Measurements from ENCODE around the gene ASCL2. TPM values are rescaled to one million over a fixed set of nuclear protein-coding genes. Genes with fewer than 3 reads are reported as not detected.

Gene ASCL2
- total RNA-seq, 4 donors from 2014 or later: 11.4 to 18.0 (median 15.9) TPM

- Histone ChIP-seq H3K4me1 (peaks cover 42% of the 10 kb centered on the region), H3K9me3 (no peaks in the 10 kb centered on the region), H3K4me3 (no peak overlapping the region), H3K27me3 (no peaks in the 10 kb centered on the region), H3K36me3 (no peaks in the 10 kb centered on the region), H3K27ac (peak overlapping the region; percentile 54)
- DNase-seq (ENCODE audit: low spot score in 2 of 2): peak in 1 of 2 donors; percentile 72
- TF ChIP-seq POLR2A (IDR thresholded peaks at IDR 0.05): no peak
- no peak for TF ChIP-seq CTCF (IDR thresholded peaks at IDR 0.05)
- TF ChIP-seq EP300 (IDR thresholded peaks at IDR 0.05): no peak
- no peak for TF ChIP-seq POLR2AphosphoS5 (IDR thresholded peaks at IDR 0.05)
- 49% methylated on average over 3 of the region's 21 CpGs for WGBS
These were observed 41.2 kb upstream of the ASCL2 start for GRCh38 chr11:2311353-2312133.

- TF ChIP-seq POLR2A (IDR thresholded peaks at IDR 0.05) (no peak), CTCF (IDR thresholded peaks at IDR 0.05) (no peak), EP300 (IDR thresholded peaks at IDR 0.05) (no peak)
- Histone ChIP-seq H3K9me3 (no peaks in the 10 kb centered on the region), H3K27me3 (no peaks in the 10 kb centered on the region), H3K27ac (no peak overlapping the region), H3K4me3 (no peak overlapping the region), H3K4me1 (peaks cover 48% of the 10 kb centered on the region), H3K36me3 (no peaks in the 10 kb centered on the region)
- 65% methylated on average over 10 of the region's 16 CpGs for WGBS
- peak in 1 of 2 donors; percentile 73 for DNase-seq (ENCODE audit: low spot score in 2 of 2)
These were observed 40.5 kb upstream of the ASCL2 start for GRCh38 chr11:2310786-2311352.

- no peak overlapping the region for H3K27ac ChIP-seq
- WGBS: 95% methylated on average over 3 of the region's 16 CpGs
- no peak for TF ChIP-seq CTCF (IDR thresholded peaks at IDR 0.05)
- no peak for TF ChIP-seq EP300 (IDR thresholded peaks at IDR 0.05)
- H3K4me3 ChIP-seq: no peak overlapping the region
- no peaks in the 10 kb centered on the region for H3K27me3 ChIP-seq
- H3K9me3 ChIP-seq: no peaks in the 10 kb centered on the region
- peaks cover 51% of the 10 kb centered on the region for H3K4me1 ChIP-seq
- peak; percentile 53 to 76 for DNase-seq (ENCODE audit: low spot score in 2 of 2)
- H3K36me3 ChIP-seq: no peaks in the 10 kb centered on the region
These were observed 39.8 kb upstream of the ASCL2 start for GRCh38 chr11:2310073-2310785.

- H3K27me3 ChIP-seq: no peaks in the 10 kb centered on the region
- WGBS: 75% methylated on average over 11 of the region's 19 CpGs
- H3K4me3 ChIP-seq: no peak overlapping the region
- TF ChIP-seq EP300 (IDR thresholded peaks at IDR 0.05) (no peak), POLR2AphosphoS5 (IDR thresholded peaks at IDR 0.05) (no peak), CTCF (IDR thresholded peaks at IDR 0.05) (no peak), POLR2A (IDR thresholded peaks at IDR 0.05) (no peak)
- peak in 1 of 2 donors; percentile 55 for DNase-seq (ENCODE audit: low spot score in 2 of 2)
- no peaks in the 10 kb centered on the region for H3K36me3 ChIP-seq
- H3K4me1 ChIP-seq: peaks cover 50% of the 10 kb centered on the region
- H3K27ac ChIP-seq: no peak overlapping the region
- no peaks in the 10 kb centered on the region for H3K9me3 ChIP-seq
These were observed 39.1 kb upstream of the ASCL2 start for GRCh38 chr11:2309251-2310072.
